ENCODE measurements around the gene CHST11. TPM values are rescaled to one million over a fixed set of nuclear protein-coding genes. Genes with fewer than 3 reads are reported as not detected.

The CHST11 gene
- total RNA-seq, 1 donor from 2014 or later = 6.0 TPM

GRCh38 chr12:104519190-104520019 lies 62.7 kb downstream of the CHST11 start:
- intact Hi-C loops (cut with micrococcal nuclease) = no loop called here
- H3K4me1 ChIP-seq = peaks cover 46% of the 10 kb centered on the region

DNA sequence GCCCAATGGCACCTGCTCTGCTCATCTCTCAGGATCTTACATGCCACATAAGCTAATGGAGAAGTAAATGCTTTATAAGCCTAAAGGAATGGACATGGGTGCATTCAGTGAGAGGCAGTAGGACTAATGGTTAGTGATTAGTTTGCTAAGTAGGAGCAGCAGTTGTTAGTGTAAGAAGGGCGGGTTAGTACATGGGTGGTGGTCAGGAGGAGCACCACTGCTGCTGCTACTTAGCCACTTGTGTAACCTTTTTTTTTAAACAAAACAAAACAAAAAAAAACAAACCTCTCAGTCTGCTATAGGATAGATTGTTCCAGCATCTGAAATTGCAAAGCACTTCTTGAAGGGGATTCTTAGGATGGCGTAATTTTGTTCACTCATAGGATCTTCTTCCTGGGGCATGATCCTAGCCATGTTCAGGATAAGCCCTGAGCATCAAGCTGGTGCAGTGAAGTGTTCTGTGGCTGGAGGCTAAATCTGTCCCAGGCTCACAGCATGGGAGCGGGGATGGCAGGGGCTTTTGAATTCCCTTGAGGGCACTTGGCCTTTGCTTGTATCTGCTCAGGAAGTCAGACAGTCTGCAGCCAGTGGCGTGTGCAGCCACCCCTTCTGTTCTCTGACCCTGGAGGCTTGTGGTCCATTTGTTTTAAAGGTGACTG lies 63.6 kb downstream of the CHST11 start:
- intact Hi-C loops (cut with micrococcal nuclease) = no loop called here
- Histone ChIP-seq H3K9me3 (replicated peaks) (no peaks in the 10 kb centered on the region), H3K27me3 (ENCODE audit: low read depth) (no peaks in the 10 kb centered on the region), H3K36me3 (no peaks in the 10 kb centered on the region), H3K4me3 (no peak overlapping the region), H3K4me1 (peaks cover 46% of the 10 kb centered on the region), H3K27ac (replicated peaks) (no peak overlapping the region)
- TF ChIP-seq, protein P1, sequence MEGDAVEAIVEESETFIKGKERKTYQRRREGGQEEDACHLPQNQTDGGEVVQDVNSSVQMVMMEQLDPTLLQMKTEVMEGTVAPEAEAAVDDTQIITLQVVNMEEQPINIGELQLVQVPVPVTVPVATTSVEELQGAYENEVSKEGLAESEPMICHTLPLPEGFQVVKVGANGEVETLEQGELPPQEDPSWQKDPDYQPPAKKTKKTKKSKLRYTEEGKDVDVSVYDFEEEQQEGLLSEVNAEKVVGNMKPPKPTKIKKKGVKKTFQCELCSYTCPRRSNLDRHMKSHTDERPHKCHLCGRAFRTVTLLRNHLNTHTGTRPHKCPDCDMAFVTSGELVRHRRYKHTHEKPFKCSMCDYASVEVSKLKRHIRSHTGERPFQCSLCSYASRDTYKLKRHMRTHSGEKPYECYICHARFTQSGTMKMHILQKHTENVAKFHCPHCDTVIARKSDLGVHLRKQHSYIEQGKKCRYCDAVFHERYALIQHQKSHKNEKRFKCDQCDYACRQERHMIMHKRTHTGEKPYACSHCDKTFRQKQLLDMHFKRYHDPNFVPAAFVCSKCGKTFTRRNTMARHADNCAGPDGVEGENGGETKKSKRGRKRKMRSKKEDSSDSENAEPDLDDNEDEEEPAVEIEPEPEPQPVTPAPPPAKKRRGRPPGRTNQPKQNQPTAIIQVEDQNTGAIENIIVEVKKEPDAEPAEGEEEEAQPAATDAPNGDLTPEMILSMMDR (IDR thresholded peaks at IDR 0.05; ENCODE audit: borderline replicate concordance) = no peak
- DNase-seq = no peak

More at GRCh38 chr12:104519190-104520019, 62.7 kb downstream of the CHST11 start:
- H3K9me3 ChIP-seq (replicated peaks) = no peaks in the 10 kb centered on the region
- H3K36me3 ChIP-seq = no peaks in the 10 kb centered on the region
- no peak for DNase-seq
- no peak overlapping the region for H3K27ac ChIP-seq (replicated peaks)
- no peaks in the 10 kb centered on the region for H3K27me3 ChIP-seq (ENCODE audit: low read depth)
- H3K4me3 ChIP-seq = no peak overlapping the region
- TF ChIP-seq, protein P1 (IDR thresholded peaks at IDR 0.05; ENCODE audit: borderline replicate concordance) = no peak

- TF ChIP-seq, protein P1 (IDR thresholded peaks at IDR 0.05; ENCODE audit: borderline replicate concordance) = no peak
- H3K27ac ChIP-seq (replicated peaks) = no peak overlapping the region
- DNase-seq = no peak
- no peaks in the 10 kb centered on the region for H3K27me3 ChIP-seq (ENCODE audit: low read depth)
- intact Hi-C loops (cut with micrococcal nuclease) = no loop called here
- H3K9me3 ChIP-seq (replicated peaks) = no peaks in the 10 kb centered on the region
- H3K4me3 ChIP-seq = no peak overlapping the region
- no peaks in the 10 kb centered on the region for H3K36me3 ChIP-seq
- H3K4me1 ChIP-seq = peaks cover 41% of the 10 kb centered on the region
Observed at GRCh38 chr12:104521731-104522130, 65.0 kb downstream of the CHST11 start.

- Histone ChIP-seq H3K27ac (replicated peaks) (no peak overlapping the region), H3K4me1 (peaks cover 41% of the 10 kb centered on the region), H3K27me3 (ENCODE audit: low read depth) (no peaks in the 10 kb centered on the region), H3K4me3 (no peak overlapping the region), H3K9me3 (replicated peaks) (no peaks in the 10 kb centered on the region), H3K36me3 (no peaks in the 10 kb centered on the region)
- intact Hi-C loops (cut with micrococcal nuclease) = no loop called here
- DNase-seq = no peak
- TF ChIP-seq, protein P1 (IDR thresholded peaks at IDR 0.05; ENCODE audit: borderline replicate concordance) = no peak
Observed at GRCh38 chr12:104522985-104523722, 66.4 kb downstream of the CHST11 start.

DNA sequence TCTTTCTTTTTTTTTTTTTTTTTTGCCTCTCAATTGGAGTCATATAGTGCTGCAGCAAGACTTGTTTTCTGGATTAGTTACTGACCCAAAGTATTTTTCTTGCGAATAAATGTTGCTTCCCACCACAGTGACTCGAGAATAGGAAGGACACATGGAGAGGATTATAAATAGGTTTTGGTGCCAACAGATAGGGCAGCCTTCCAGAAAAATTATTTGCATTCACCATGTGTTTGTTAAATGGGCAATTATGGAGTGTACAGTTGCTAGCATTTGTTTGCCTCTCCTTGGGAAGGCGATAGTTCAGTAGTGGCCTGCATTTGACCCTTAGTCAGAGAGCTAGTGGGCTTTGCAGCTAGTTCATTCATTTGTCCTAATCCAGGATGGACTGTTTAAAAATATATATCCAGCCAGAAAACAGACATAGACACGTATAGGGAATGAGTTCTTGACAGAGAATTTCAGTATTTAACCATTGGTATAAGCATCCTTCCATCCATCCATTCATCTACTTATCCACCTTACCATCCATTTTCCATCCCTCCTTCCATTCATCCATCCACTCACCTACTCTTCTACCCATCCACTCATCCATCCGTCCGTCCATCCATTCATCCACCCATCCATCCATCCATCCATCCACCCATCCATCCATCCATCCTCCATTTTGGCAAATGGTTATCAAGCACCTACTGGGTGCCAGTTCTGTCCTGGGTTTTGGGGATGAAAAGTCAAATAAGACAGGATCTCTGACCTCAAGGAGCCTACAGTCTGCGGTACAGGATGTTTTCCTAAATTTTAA lies 67.5 kb downstream of the CHST11 start:
- Histone ChIP-seq H3K36me3 (no peaks in the 10 kb centered on the region), H3K27ac (replicated peaks) (no peak overlapping the region), H3K4me1 (peaks cover 39% of the 10 kb centered on the region), H3K4me3 (no peak overlapping the region), H3K27me3 (ENCODE audit: low read depth) (no peaks in the 10 kb centered on the region), H3K9me3 (replicated peaks) (no peaks in the 10 kb centered on the region)
- intact Hi-C loops (cut with micrococcal nuclease) = no loop called here
- no peak for DNase-seq
- TF ChIP-seq, protein P1 (IDR thresholded peaks at IDR 0.05; ENCODE audit: borderline replicate concordance) = no peak

All from left ventricle myocardium inferior (tissue), 1 donor.